B cell (primary cell): ENCODE data around the gene SNX20. TPM values are rescaled to one million over a fixed set of nuclear protein-coding genes. Genes with fewer than 3 reads are reported as not detected.
A peak's percentile ranks its signal among the peaks of the same experiment; 100 is the strongest.

Source experiments
- ATAC-seq: fragments of 200-7000 bp; cut with Tn5 transposase; one replicate; pipeline ENCODE4 v1.10.0; 2021; ENCODE audit warnings: low read depth, mild to moderate bottlenecking, moderate number of reproducible peaks, moderate library complexity
- CTCF ChIA-PET: fragments of 350-600 bp; sonication (Branson Sonifier 250); formaldehyde crosslinking; loops from one replicate; lab custom pipeline; 2021; ENCODE audit warnings: antibody characterized with exemption, inconsistent platforms; lab: Charles Lee
- POLR2A ChIA-PET: fragments of 350-600 bp; sonication (Branson Sonifier 250); formaldehyde crosslinking; loops from one replicate; lab custom pipeline; 2021; ENCODE audit warnings: antibody characterized with exemption; lab: Charles Lee
- DNase-seq: peaks from one replicate; pipeline ENCODE4 v3.0.0; 2013
- H2AFZ ChIP-seq: 2 replicates; pipeline ENCODE4 v1.6.1; 2012; ENCODE audit warnings: mild to moderate bottlenecking, low read depth, low read length; ENCODE audit not compliant: insufficient read depth, poor library complexity, severe bottlenecking
- H3K27ac ChIP-seq, 2 donors: 1 replicate in 1 of 2; 2 replicates in 1 of 2; pipeline ENCODE4 v1.5.1; 2012 to 2013; ENCODE audit warnings: low read length in 2 of 2, mild to moderate bottlenecking in 2 of 2, moderate library complexity in 1 of 2
- H3K27me3 ChIP-seq, 4 experiments: fragments of 200-600 bp in 1 of 4; sonication (generic) in 1 of 4; replicated peaks in 1 of 4; 1 replicate in 2 of 4; 2 replicates in 2 of 4; pipeline versions ENCODE4 v1.6.1 to v1.7.0; 2013 to 2016; ENCODE audit warnings: low read length in 3 of 4, mild to moderate bottlenecking in 2 of 4, mixed read lengths in 1 of 4, moderate library complexity in 1 of 4; ENCODE audit not compliant: insufficient read depth in 4 of 4, control insufficient read depth in 3 of 4; ENCODE audit errors: control extremely low read depth in 1 of 4
- H3K36me3 ChIP-seq, 2 experiments: replicated peaks in 1 of 2; 1 replicate in 1 of 2; 2 replicates in 1 of 2; pipeline versions ENCODE4 v1.6.1 to v1.7.1; 2013; ENCODE audit warnings: low read length in 1 of 2; ENCODE audit not compliant: insufficient read depth in 2 of 2, control insufficient read depth in 1 of 2; ENCODE audit errors: control extremely low read depth in 1 of 2, extremely low read depth in 1 of 2
- H3K4me1 ChIP-seq, 2 donors: fragments of 200-600 bp in 1 of 2; sonication (generic) in 1 of 2; 1 replicate in 1 of 2; 2 replicates in 1 of 2; pipeline versions ENCODE4 v1.5.1 to v1.6.1; 2013 to 2017; ENCODE audit warnings: low read length in 2 of 2; ENCODE audit not compliant: control insufficient read depth in 2 of 2, insufficient read depth in 2 of 2
- H3K4me2 ChIP-seq: replicated peaks from 2 replicates; pipeline ENCODE3; 2012; ENCODE audit warnings: mild to moderate bottlenecking, low read depth, low read length; ENCODE audit not compliant: poor library complexity, severe bottlenecking
- H3K4me3 ChIP-seq, 5 experiments: fragments of 200-600 bp in 1 of 5; sonication (generic) in 1 of 5; 1 replicate in 3 of 5; 2 replicates in 2 of 5; pipeline versions ENCODE4 v1.5.1 to v1.7.0; 2011 to 2016; ENCODE audit warnings: low read length in 4 of 5, mild to moderate bottlenecking in 4 of 5, low read depth in 2 of 5, control low read depth in 1 of 5, moderate library complexity in 1 of 5; ENCODE audit not compliant: insufficient read depth in 1 of 5; ENCODE audit errors: control extremely low read depth in 1 of 5, extremely low read depth in 1 of 5
- H3K79me2 ChIP-seq: fragments of 200-600 bp; sonication (generic); one replicate; pipeline ENCODE4 v1.6.0; 2016; ENCODE audit warnings: low read length; ENCODE audit not compliant: control insufficient read depth, insufficient read depth
- H3K9ac ChIP-seq: fragments of 200-600 bp; sonication (generic); 2 replicates; pipeline ENCODE4 v1.6.1; 2017; ENCODE audit warnings: mild to moderate bottlenecking, low read length, moderate library complexity
- H3K9me3 ChIP-seq, 3 donors: one replicate each; pipeline versions ENCODE4 v1.6.1 to v1.7.1; 2013; ENCODE audit warnings: low read length in 2 of 3; ENCODE audit not compliant: control insufficient read depth in 2 of 3, insufficient read depth in 1 of 3; ENCODE audit errors: control extremely low read depth in 1 of 3
- H4K20me1 ChIP-seq: 2 replicates; pipeline ENCODE4 v1.6.0; 2012; ENCODE audit warnings: mild to moderate bottlenecking, low read length; ENCODE audit not compliant: insufficient read depth, control insufficient read depth, poor library complexity, severe bottlenecking
- H3K27ac Mint-ChIP-seq: one replicate; pipeline ENCODE4 v1.8.0; 2021; ENCODE audit warnings: mixed read lengths
- H3K27me3 Mint-ChIP-seq: one replicate; pipeline ENCODE4 v1.8.0; 2021; ENCODE audit warnings: mixed read lengths
- H3K4me1 Mint-ChIP-seq: one replicate; pipeline ENCODE4 v1.8.0; 2021; ENCODE audit warnings: mixed read lengths
- H3K4me3 Mint-ChIP-seq: one replicate; pipeline ENCODE4 v1.8.0; 2021; ENCODE audit warnings: mixed read lengths
- H3K9me3 Mint-ChIP-seq: one replicate; pipeline ENCODE4 v1.8.0; 2022; ENCODE audit warnings: mixed read lengths; ENCODE audit not compliant: insufficient read depth
- CTCF ChIP-seq: fragments of 200-600 bp; IDR thresholded peaks from one replicate; pipeline ENCODE4 v1.8.0; 2022; ENCODE audit warnings: antibody characterized with exemption, mild to moderate bottlenecking
- EZH2 ChIP-seq: IDR thresholded peaks from 2 replicates; pipeline ENCODE4 v1.6.1; 2012; ENCODE audit warnings: borderline replicate concordance, low read depth, mild to moderate bottlenecking, moderate library complexity, low read length; ENCODE audit not compliant: insufficient read depth, poor library complexity, severe bottlenecking
- WGBS: methylation state at CpG from one replicate; pipeline ENCODE4 v1.1.5; 2013; ENCODE audit warnings: missing lambda C conversion rate; ENCODE audit not compliant: insufficient coverage; 5-methylcytosine and 5-hydroxymethylcytosine counted together
- intact Hi-C: fragments of 100-400 bp; cut with micrococcal nuclease; formaldehyde crosslinking; loops from one replicate; pipeline ENCODE4 v1.10.0; 2022
- polyA plus RNA-seq: library from polyadenylated mRNA; depleted of rRNA; stranded (reverse); fragments of >200 nt; gene quantifications from 2 replicates; pipeline ENCODE4 v1.2.3, GENCODE V29; 2012
- total RNA-seq, 2 donors: library from RNA; stranded (reverse); fragments of 120-200 nt in 1 of 2; gene quantifications; 1 replicate in 1 of 2; 2 replicates in 1 of 2; pipeline versions ENCODE4 v1.2.3 to v1.2.4, GENCODE V29; 2013 to 2022

Gene SNX20
- total and polyA plus RNA-seq, 2 donors (not counting 1 experiment from before 2014, with no cell fraction given): 34.7 to 43.0 TPM

GRCh38 chr16:50692999-50693781 lies 12.1 kb upstream of the SNX20 start, which contains the start of gene NOD2:
Gene NOD2, plus strand, starts transcription at chr16:50693606. Its CDS starts 5,890 bp downstream, at chr16:50699496.
- ChIA-PET POLR2A (no interaction called here), CTCF (interaction anchor here (1.8 kb wide), 1 partner anchor 10 kb away, joined by 6 read pairs; no protein-coding TSS in a partner anchor)
- Histone ChIP-seq H3K27me3 (no peaks in the 10 kb centered on the region), H3K9me3 (no peaks in the 10 kb centered on the region), H3K4me3 (peak within 1 kb of the TSS; percentile 35 to 61 (median 48)), H3K27ac (no peak within 1 kb of the TSS), H3K9ac (peak within 1 kb of the TSS; percentile 65), H4K20me1 (no peaks in the 10 kb centered on the region), H2AFZ (peak within 1 kb of the TSS; percentile 68), H3K79me2 (no peaks in the 10 kb centered on the region), H3K4me2 (peak within 1 kb of the TSS; percentile 82), H3K36me3 (no peaks in the 10 kb centered on the region), H3K4me1 (peaks cover 37 to 38% of the 10 kb centered on the region in 2 donors)
- peak within 1 kb of the TSS; percentile 33 for H3K27ac Mint-ChIP-seq
- intact Hi-C loops: no loop called here
- H3K4me3 Mint-ChIP-seq: peak within 1 kb of the TSS; percentile 79
- peak; percentile 46 for DNase-seq
- peak; percentile 44 for ATAC-seq
- H3K4me1 Mint-ChIP-seq: peaks cover 48% of the 10 kb centered on the region
- H3K27me3 Mint-ChIP-seq: no peaks in the 10 kb centered on the region
- TF ChIP-seq EZH2 (no peak), CTCF (no peak)
- WGBS: 16% methylated on average over 54 of the region's 56 CpGs
- no peaks in the 10 kb centered on the region for H3K9me3 Mint-ChIP-seq

GRCh38 chr16:50692644-50692998 lies 11.5 kb upstream of the SNX20 start:
- no peaks in the 10 kb centered on the region for H4K20me1 ChIP-seq
- Mint-ChIP-seq H3K4me3 (peak overlapping the region; percentile 79), H3K4me1 (peaks cover 42% of the 10 kb centered on the region), H3K9me3 (no peaks in the 10 kb centered on the region), H3K27me3 (no peaks in the 10 kb centered on the region), H3K27ac (peak overlapping the region; percentile 33)
- 95% methylated on average over 4 of the region's 4 CpGs for WGBS
- TF ChIP-seq CTCF: no peak
- no peak for TF ChIP-seq EZH2
- intact Hi-C loops: no loop called here
- no peaks in the 10 kb centered on the region for H3K9me3 ChIP-seq
- ChIA-PET CTCF (no interaction called here), POLR2A (no interaction called here)
- DNase-seq: no peak
- no peak overlapping the region for H3K4me3 ChIP-seq
- peaks cover 31 to 32% of the 10 kb centered on the region in 2 donors for H3K4me1 ChIP-seq
- peak overlapping the region; percentile 68 for H2AFZ ChIP-seq
- peak overlapping the region; percentile 82 for H3K4me2 ChIP-seq
- no peaks in the 10 kb centered on the region for H3K27me3 ChIP-seq
- H3K79me2 ChIP-seq: no peaks in the 10 kb centered on the region
- no peak for ATAC-seq
- H3K27ac ChIP-seq: no peak overlapping the region
- H3K9ac ChIP-seq: no peak overlapping the region
- no peaks in the 10 kb centered on the region for H3K36me3 ChIP-seq
